ENCODE results near the gene ERC2. TPM values are rescaled to one million over a fixed set of nuclear protein-coding genes. Genes with fewer than 3 reads are reported as not detected.

The ERC2 gene
- total and polyA plus RNA-seq, 2 of the 13 experiments (the other 11 are each of a cell fraction or from before 2014, with no cell fraction given): 0.16 to 0.22 TPM

- H3K9ac ChIP-seq (ENCODE audit: insufficient read depth, low read depth, low read length): no peak overlapping the region
- no peaks in the 10 kb centered on the region for H3K36me3 ChIP-seq (replicated peaks in 1 of 2; ENCODE audit: control insufficient read depth in 1 of 2, insufficient read depth in 2 of 2, low read length in 2 of 2)
- in situ Hi-C loops (cut with HindIII; ENCODE audit: extremely low pct_ligation_motif_present, low pct_unique_long_range_greater_than_20kb): no loop called here
- DNase-seq (ENCODE audit: low spot score) (no peak), ATAC-seq (no peak), FAIRE-seq (no peak)
- no peak overlapping the region for H2AFZ ChIP-seq (ENCODE audit: low read length)
- WGBS (ENCODE audit: low lambda C conversion rate): 10% methylated on average over 4 of the region's 4 CpGs
- H4K20me1 ChIP-seq (ENCODE audit: insufficient read depth, low read length): no peaks in the 10 kb centered on the region
- no peak overlapping the region for H3K4me2 ChIP-seq (ENCODE audit: low read depth, low read length)
- ChIA-PET POLR2A (no interaction called here), CTCF (ENCODE audit: low intra/inter-chr PET ratio, low total read pairs) (no interaction called here)
- intact Hi-C loops (cut with micrococcal nuclease; ENCODE audit: unreplicated experiment): no loop called here
- no peak overlapping the region for H3K27ac ChIP-seq (ENCODE audit: extremely low read length, insufficient read depth, low read length)
- no peaks in the 10 kb centered on the region for H3K4me1 ChIP-seq (ENCODE audit: insufficient read depth, low read length)
- no peaks in the 10 kb centered on the region for H3K27me3 ChIP-seq (ENCODE audit: control insufficient read depth in 1 of 2, insufficient read depth in 2 of 2, low read length in 2 of 2)
- no peaks in the 10 kb centered on the region for H3K79me2 ChIP-seq (ENCODE audit: insufficient read depth, low read length)
- BruUV-seq (replicated peaks): no TSS peak
- H3K9me3 ChIP-seq (ENCODE audit: low read length): no peaks in the 10 kb centered on the region
- H3K4me3 ChIP-seq (replicated peaks in 1 of 3; ENCODE audit: insufficient read depth in 1 of 3, low read depth in 2 of 3, low read length in 3 of 3): no peak overlapping the region
- TF ChIP-seq SIN3B (IDR thresholded peaks at IDR 0.05; ENCODE audit: low read length) (no peak), PRDM10 (CRISPR knock-in tag; IDR thresholded peaks at IDR 0.05; ENCODE audit: low read depth) (no peak), HHEX (CRISPR knock-in tag; IDR thresholded peaks at IDR 0.05) (no peak), POLR2AphosphoS5 (IDR thresholded peaks at IDR 0.05; ENCODE audit: low read depth, low read length) (no peak), ZNF546 (CRISPR knock-in tag; conservative IDR thresholded peaks at IDR 0.05) (no peak), ONECUT2 (CRISPR knock-in tag; IDR thresholded peaks at IDR 0.05) (no peak), ZNF138 (CRISPR knock-in tag; IDR thresholded peaks at IDR 0.05; ENCODE audit: low read depth) (no peak), ZNF878 (CRISPR knock-in tag; IDR thresholded peaks at IDR 0.05) (no peak), PTBP1 (IDR thresholded peaks at IDR 0.05; ENCODE audit: low read depth, low read length, poor library complexity, severe bottlenecking) (no peak), AGO2 (optimal IDR thresholded peaks at IDR 0.05; ENCODE audit: low read depth, low read length) (no peak)
Observed at GRCh38 chr3:55929154-55929869, 539.0 kb downstream of the ERC2 start.
